Peyer's patch (tissue), 4 donors: ENCODE results near the gene TXNDC12. TPM values are rescaled to one million over a fixed set of nuclear protein-coding genes. Genes with fewer than 3 reads are reported as not detected.
"Not testable (repeated sequence)": the region's sequence is repeated elsewhere in the genome, so short reads cannot be mapped to it uniquely, and the experiment has no call there.

ENCODE experiments used
- DNase-seq, 3 donors: peaks; one replicate each; pipeline ENCODE4 v3.0.0-alpha.2; 2017 to 2019
- H3K27ac ChIP-seq, 4 donors: fragments of 200-600 bp; sonication (generic); one replicate each; pipeline ENCODE4 v1.5.1; 2016 to 2019
- H3K27me3 ChIP-seq, 2 donors: fragments of 200-600 bp; sonication (generic); one replicate each; pipeline ENCODE4 v1.5.1; 2019
- H3K36me3 ChIP-seq, 3 donors: fragments of 200-600 bp; sonication (generic); one replicate each; pipeline ENCODE4 v1.5.1; 2016 to 2019
- H3K4me1 ChIP-seq, 4 donors: fragments of 200-600 bp; sonication (generic); one replicate each; pipeline ENCODE4 v1.5.1; 2016 to 2019
- H3K4me3 ChIP-seq, 4 donors: fragments of 200-600 bp; sonication (generic); 1 replicate in 3 of 4; 2 replicates in 1 of 4; pipeline ENCODE4 v1.5.1; 2016 to 2019; ENCODE audit warnings: mild to moderate bottlenecking in 1 of 4
- H3K9me3 ChIP-seq, 4 donors: fragments of 200-600 bp; sonication (generic); one replicate each; pipeline ENCODE4 v1.5.1; 2016 to 2019; ENCODE audit warnings: mild to moderate bottlenecking in 1 of 4
- CTCF ChIP-seq, 6 experiments: fragments of 450-650 bp in 4 of 6; fragments of 200-600 bp in 2 of 6; sonication (generic) in 1 of 6; IDR thresholded peaks; one replicate each; pipeline ENCODE4 v1.5.1; 2017 to 2019; ENCODE audit warnings: antibody characterized with exemption in 6 of 6, mild to moderate bottlenecking in 3 of 6, moderate library complexity in 1 of 6
- POLR2A ChIP-seq, 2 donors: fragments of 450-650 bp; IDR thresholded peaks; one replicate each; pipeline ENCODE4 v1.5.1; 2017; ENCODE audit warnings: antibody characterized with exemption in 2 of 2, mild to moderate bottlenecking in 2 of 2, moderate library complexity in 2 of 2
- total RNA-seq, 4 donors: library from RNA; depleted of rRNA; stranded (reverse); fragments of >200 nt; gene quantifications; one replicate each; pipeline ENCODE4 v1.1.0, GENCODE V29; 2016

The TXNDC12 gene
- total RNA-seq, 4 donors from 2014 or later = 14.9 to 25.0 (median 23.9) TPM

DNA sequence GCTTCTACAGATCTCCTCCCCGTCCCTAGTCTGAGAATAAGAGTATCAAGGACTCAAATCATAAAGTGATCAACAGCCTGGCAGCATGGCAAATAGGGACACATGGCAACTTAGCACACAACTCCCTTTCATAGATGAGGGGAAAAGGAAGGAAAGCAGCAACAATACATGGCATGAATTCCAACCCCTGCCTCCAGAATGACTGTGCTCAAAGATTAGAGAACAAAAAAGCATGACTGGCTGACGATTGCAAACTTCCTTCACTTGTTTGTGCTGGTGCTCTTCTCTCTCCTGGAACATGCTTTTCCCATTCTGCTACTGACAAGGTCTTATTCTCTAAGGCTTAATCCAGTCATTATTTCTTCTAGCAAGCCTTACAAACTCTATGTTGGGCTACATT lies 32.9 kb downstream of the TXNDC12 start:
- Histone ChIP-seq H3K36me3 (peaks cover 0 to 43% (median 0%) of the 10 kb centered on the region in 3 donors), H3K4me1 (no peaks in the 10 kb centered on the region)

GRCh38 chr1:52008071-52008809 lies 46.8 kb downstream of the TXNDC12 start:
- Histone ChIP-seq H3K4me1 (peaks cover 0 to 7% (median 0%) of the 10 kb centered on the region in 4 donors), H3K9me3 (no peaks in the 10 kb centered on the region), H3K27ac (no peak overlapping the region), H3K36me3 (no peaks in the 10 kb centered on the region), H3K27me3 (no peaks in the 10 kb centered on the region), H3K4me3 (no peak overlapping the region)
- no peak for DNase-seq
- TF ChIP-seq POLR2A (IDR thresholded peaks at IDR 0.05) = no peak
- TF ChIP-seq CTCF (IDR thresholded peaks at IDR 0.05) = no peak

More for the DNA sequence above, 32.9 kb downstream of the TXNDC12 start:
- DNase-seq = no peak
- no peaks in the 10 kb centered on the region for H3K9me3 ChIP-seq
- H3K27ac ChIP-seq = no peak overlapping the region
- TF ChIP-seq POLR2A (IDR thresholded peaks at IDR 0.05) = no peak
- TF ChIP-seq CTCF (IDR thresholded peaks at IDR 0.05) = no peak
- H3K4me3 ChIP-seq = no peak overlapping the region
- H3K27me3 ChIP-seq = no peaks in the 10 kb centered on the region

DNA sequence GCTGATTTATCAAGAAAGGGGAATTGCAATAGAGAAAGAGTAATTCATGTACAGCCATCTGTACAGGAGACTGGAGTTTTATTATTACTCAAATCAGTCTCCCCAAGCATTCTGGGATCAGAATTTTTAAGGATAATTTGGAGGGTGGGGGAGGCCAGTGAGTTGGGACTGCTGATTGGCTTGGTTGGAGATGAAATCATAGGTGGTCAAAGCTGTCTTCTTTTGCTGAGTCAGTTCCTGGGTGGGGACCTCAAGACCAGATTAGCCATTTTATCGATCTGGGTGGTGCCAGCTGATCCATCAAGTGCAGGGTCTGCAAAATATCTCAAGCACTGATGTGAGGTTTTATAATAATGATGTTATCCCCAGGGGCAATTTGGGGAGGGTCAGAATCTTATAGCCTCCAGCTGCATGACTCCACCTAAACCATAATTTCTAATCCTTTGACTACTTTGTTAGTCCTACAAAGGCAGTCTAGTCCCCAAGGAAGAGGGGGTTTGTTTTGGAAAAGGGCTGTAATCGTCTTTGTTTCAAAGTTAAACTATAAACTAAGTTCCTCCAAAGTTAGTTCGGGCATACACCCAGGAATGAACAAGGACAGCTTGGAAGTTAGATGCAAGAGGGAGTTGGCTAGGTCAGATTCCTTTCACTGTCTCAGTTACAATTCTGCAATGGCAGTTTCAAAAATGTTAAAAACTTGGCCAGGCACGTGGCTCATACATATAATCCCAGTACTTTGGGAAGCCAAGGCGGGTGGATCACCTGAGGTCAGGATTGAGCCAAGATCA lies 47.6 kb downstream of the TXNDC12 start:
- H3K27ac ChIP-seq = no peak overlapping the region
- H3K27me3 ChIP-seq = no peaks in the 10 kb centered on the region
- H3K9me3 ChIP-seq = no peaks in the 10 kb centered on the region
- no peak overlapping the region for H3K4me3 ChIP-seq
- H3K4me1 ChIP-seq = peaks cover 0 to 7% (median 0%) of the 10 kb centered on the region in 4 donors
- TF ChIP-seq CTCF (IDR thresholded peaks at IDR 0.05) (no peak), POLR2A (IDR thresholded peaks at IDR 0.05) (no peak)
- no peaks in the 10 kb centered on the region for H3K36me3 ChIP-seq
- DNase-seq = no peak

DNA sequence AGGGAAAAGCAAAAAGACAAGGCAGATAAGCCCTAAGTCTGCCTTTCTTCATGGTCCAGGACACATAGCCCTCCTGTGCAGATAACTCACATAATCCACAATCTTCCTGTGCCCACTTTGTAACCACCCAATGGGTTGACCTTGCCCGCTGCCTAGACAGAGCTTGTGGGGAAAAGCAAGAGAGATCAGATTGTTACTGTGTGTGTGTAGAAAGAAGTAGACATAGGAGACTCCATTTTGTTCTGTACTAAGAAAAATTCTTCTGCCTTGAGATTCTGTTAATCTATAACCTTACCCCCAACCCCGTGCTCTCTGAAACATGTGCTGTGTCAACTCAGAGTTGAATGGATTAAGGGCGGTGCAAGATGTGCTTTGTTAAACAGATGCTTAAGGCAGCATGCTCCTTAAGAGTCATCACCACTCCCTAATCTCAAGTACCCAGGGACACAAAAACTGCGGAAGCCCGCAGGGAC lies 48.9 kb downstream of the TXNDC12 start:
- not testable (repeated sequence) for H3K36me3 ChIP-seq, H3K4me1 ChIP-seq, DNase-seq, H3K9me3 ChIP-seq, H3K4me3 ChIP-seq, H3K27ac ChIP-seq, H3K27me3 ChIP-seq

DNA sequence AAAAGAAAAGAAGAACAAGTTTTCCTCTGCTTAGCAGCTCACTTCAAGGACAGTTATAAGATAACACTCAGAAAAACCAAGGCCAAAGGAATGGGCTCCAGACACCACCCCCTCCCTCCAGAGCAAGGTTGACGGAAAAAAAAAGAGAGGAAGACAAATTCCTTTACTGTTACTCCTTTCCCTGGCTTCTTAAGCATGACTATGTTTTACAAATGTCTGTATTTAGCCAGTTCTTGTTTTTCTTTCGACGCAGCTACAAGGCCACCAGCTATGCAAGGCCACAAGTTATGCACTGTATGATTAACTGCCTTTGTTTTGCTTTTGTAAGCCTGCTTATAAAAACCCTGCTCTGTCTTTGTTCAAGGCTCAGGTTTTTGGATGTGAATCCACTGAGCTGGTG lies 49.4 kb downstream of the TXNDC12 start:
- not testable (repeated sequence) for H3K9me3 ChIP-seq, H3K27ac ChIP-seq, H3K4me1 ChIP-seq, H3K36me3 ChIP-seq, H3K27me3 ChIP-seq, DNase-seq, H3K4me3 ChIP-seq

- Histone ChIP-seq H3K36me3 (no peaks in the 10 kb centered on the region), H3K27ac (no peak overlapping the region), H3K4me1 (peaks cover 0 to 7% (median 0%) of the 10 kb centered on the region in 4 donors), H3K4me3 (no peak overlapping the region), H3K27me3 (no peaks in the 10 kb centered on the region), H3K9me3 (no peaks in the 10 kb centered on the region)
- TF ChIP-seq POLR2A (IDR thresholded peaks at IDR 0.05) (no peak), CTCF (IDR thresholded peaks at IDR 0.05) (no peak)
- DNase-seq = no peak
Measured at GRCh38 chr1:52003877-52004276, 51.1 kb downstream of the TXNDC12 start.
